Skeletal muscle tissue (tissue), 4 donors: Measurements from ENCODE around the gene ASB16. TPM values are rescaled to one million over a fixed set of nuclear protein-coding genes. Genes with fewer than 3 reads are reported as not detected.

ENCODE experiments used
- H3K27ac ChIP-seq: one replicate; pipeline ENCODE4 v1.7.0; 2013; ENCODE audit warnings: mild to moderate bottlenecking, low read depth, low read length, inconsistent platforms
- H3K27me3 ChIP-seq, 3 donors: one replicate each; pipeline ENCODE4 v1.7.0; 2013; ENCODE audit warnings: low read length in 3 of 3; ENCODE audit not compliant: control insufficient read depth in 3 of 3, insufficient read depth in 3 of 3
- H3K36me3 ChIP-seq, 3 donors: one replicate each; pipeline ENCODE4 v1.7.0; 2013; ENCODE audit warnings: low read length in 3 of 3; ENCODE audit not compliant: control insufficient read depth in 3 of 3, insufficient read depth in 3 of 3
- H3K4me1 ChIP-seq, 3 donors: one replicate each; pipeline ENCODE4 v1.7.0; 2013; ENCODE audit warnings: low read length in 3 of 3, mild to moderate bottlenecking in 3 of 3; ENCODE audit not compliant: control insufficient read depth in 3 of 3, insufficient read depth in 3 of 3
- H3K4me3 ChIP-seq, 3 donors: one replicate each; pipeline ENCODE4 v1.7.0; 2013; ENCODE audit warnings: low read length in 3 of 3
- H3K9ac ChIP-seq, 3 donors: one replicate each; pipeline ENCODE4 v1.7.0; 2013; ENCODE audit warnings: low read length in 3 of 3, mild to moderate bottlenecking in 3 of 3, moderate library complexity in 2 of 3, low read depth in 1 of 3
- H3K9me3 ChIP-seq, 3 donors: one replicate each; pipeline ENCODE4 v1.7.0; 2013; ENCODE audit warnings: low read length in 3 of 3; ENCODE audit not compliant: control insufficient read depth in 3 of 3
- total RNA-seq: library from RNA; depleted of rRNA; stranded (reverse); fragments of >200 nt; gene quantifications from one replicate; pipeline ENCODE4 v1.2.3, GENCODE V29; 2014
- donor health status: Osteomylitis.

Gene ASB16
- total RNA-seq, 1 donor from 2014 or later: 4.7 TPM

- no peak overlapping the region for H3K9ac ChIP-seq
- no peak overlapping the region for H3K4me3 ChIP-seq
- no peaks in the 10 kb centered on the region for H3K9me3 ChIP-seq
- peaks cover 44 to 47% (median 46%) of the 10 kb centered on the region in 3 donors for H3K36me3 ChIP-seq
- no peak overlapping the region for H3K27ac ChIP-seq
- no peaks in the 10 kb centered on the region for H3K27me3 ChIP-seq
- H3K4me1 ChIP-seq: peaks cover 5 to 45% (median 16%) of the 10 kb centered on the region in 3 donors
Measured at GRCh38 chr17:44207319-44207718, 36.8 kb downstream of the ASB16 start.

DNA sequence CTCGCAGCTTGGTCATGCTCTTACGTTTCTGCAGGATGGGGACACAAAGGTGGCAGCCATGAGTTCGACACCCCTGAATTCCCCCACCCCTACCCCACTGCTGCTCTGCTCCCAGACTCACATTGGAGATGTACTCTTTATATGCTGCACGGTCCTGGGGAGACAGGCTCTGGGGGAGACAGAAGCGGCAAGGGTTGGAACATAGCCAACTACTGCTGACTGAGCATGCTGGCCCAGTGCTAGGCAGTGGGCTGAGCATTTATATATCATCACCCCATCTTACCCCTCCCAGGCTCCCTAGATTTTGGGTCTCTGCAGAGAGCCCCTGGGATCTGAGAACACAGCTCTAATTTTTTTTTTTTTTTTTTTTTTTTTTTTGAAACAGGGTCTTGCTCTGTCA, 37.2 kb downstream of the ASB16 start:
- H3K4me3 ChIP-seq: no peak overlapping the region
- H3K9me3 ChIP-seq: no peaks in the 10 kb centered on the region
- peaks cover 7 to 44% (median 18%) of the 10 kb centered on the region in 3 donors for H3K4me1 ChIP-seq
- no peaks in the 10 kb centered on the region for H3K27me3 ChIP-seq
- H3K9ac ChIP-seq: no peak overlapping the region
- H3K27ac ChIP-seq: no peak overlapping the region
- peaks cover 44 to 47% (median 46%) of the 10 kb centered on the region in 3 donors for H3K36me3 ChIP-seq

GRCh38 chr17:44209786-44210341, 39.4 kb downstream of the ASB16 start:
- Histone ChIP-seq H3K4me3 (no peak overlapping the region), H3K9ac (peak overlapping the region in 2 of 3 donors; percentile 54 to 62), H3K9me3 (peaks cover 0 to 4% (median 0%) of the 10 kb centered on the region in 3 donors), H3K27ac (no peak overlapping the region), H3K4me1 (peaks cover 27 to 45% (median 34%) of the 10 kb centered on the region in 3 donors), H3K27me3 (no peaks in the 10 kb centered on the region), H3K36me3 (peaks cover 59 to 62% (median 60%) of the 10 kb centered on the region in 3 donors)

DNA sequence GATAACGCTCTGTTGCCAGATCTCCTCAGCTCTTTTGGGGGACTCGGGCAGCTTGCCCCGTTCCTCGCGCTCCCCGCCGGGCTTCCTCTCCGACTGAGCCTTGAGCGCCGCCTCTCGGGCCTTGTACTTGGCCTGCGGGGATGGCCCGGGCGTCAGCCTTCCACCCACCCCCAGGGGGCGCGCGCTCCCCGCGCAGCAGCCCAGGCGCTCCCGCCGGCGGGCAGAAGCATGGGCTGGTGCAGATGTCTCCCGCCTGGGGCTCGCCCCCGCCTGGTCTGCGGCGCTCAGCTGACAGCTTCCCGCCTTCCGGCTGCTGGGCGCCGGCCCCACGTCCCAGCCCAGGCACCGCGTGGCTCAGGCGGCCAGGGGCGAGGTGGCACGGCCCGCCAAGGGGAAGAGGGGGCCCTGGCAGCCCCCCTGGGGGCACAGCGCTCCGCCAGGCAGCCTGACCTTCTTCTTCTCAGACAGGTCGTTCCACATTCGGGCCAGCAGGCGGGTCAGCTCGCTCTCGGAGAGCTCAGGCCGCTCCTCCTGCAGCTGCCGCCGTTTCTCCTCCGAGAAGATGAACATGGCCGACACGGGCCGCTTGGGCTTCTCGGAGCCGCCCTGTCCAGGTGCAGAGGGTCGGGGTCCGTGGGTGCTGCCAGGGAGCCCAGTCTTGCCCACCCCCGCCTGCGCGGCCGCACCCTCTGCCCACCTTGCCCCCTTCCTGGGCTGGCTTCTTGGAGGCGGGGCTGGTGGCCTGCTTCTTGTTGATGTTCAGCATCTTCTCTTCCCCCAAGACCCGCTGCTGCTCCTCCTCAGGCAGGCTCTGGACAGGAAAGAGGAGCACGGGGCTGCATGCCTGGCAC, 40.1 kb downstream of the ASB16 start:
- Histone ChIP-seq H3K27me3 (no peaks in the 10 kb centered on the region), H3K4me1 (peaks cover 30 to 52% (median 38%) of the 10 kb centered on the region in 3 donors), H3K4me3 (no peak overlapping the region), H3K9me3 (peaks cover 0 to 4% (median 0%) of the 10 kb centered on the region in 3 donors), H3K9ac (peak overlapping the region in 2 of 3 donors; percentile 54 to 62), H3K27ac (peak overlapping the region; percentile 51), H3K36me3 (peaks cover 66 to 69% (median 67%) of the 10 kb centered on the region in 3 donors)

- Histone ChIP-seq H3K9me3 (peaks cover 0 to 4% (median 0%) of the 10 kb centered on the region in 3 donors), H3K4me3 (no peak overlapping the region), H3K27ac (no peak overlapping the region), H3K36me3 (peaks cover 74 to 76% (median 74%) of the 10 kb centered on the region in 3 donors), H3K4me1 (peaks cover 34 to 62% (median 44%) of the 10 kb centered on the region in 3 donors), H3K9ac (peak overlapping the region in 1 of 3 donors; percentile 54), H3K27me3 (no peaks in the 10 kb centered on the region)
Measured at GRCh38 chr17:44211281-44212265, 41.1 kb downstream of the ASB16 start.

GRCh38 chr17:44212507-44213402, 42.3 kb downstream of the ASB16 start:
- Histone ChIP-seq H3K36me3 (peaks cover 64 to 74% (median 72%) of the 10 kb centered on the region in 3 donors), H3K4me1 (peaks cover 45 to 74% (median 55%) of the 10 kb centered on the region in 3 donors), H3K9ac (peak overlapping the region in 1 of 3 donors; percentile 66), H3K4me3 (no peak overlapping the region), H3K27ac (no peak overlapping the region), H3K27me3 (no peaks in the 10 kb centered on the region), H3K9me3 (peaks cover 0 to 4% (median 0%) of the 10 kb centered on the region in 3 donors)

DNA sequence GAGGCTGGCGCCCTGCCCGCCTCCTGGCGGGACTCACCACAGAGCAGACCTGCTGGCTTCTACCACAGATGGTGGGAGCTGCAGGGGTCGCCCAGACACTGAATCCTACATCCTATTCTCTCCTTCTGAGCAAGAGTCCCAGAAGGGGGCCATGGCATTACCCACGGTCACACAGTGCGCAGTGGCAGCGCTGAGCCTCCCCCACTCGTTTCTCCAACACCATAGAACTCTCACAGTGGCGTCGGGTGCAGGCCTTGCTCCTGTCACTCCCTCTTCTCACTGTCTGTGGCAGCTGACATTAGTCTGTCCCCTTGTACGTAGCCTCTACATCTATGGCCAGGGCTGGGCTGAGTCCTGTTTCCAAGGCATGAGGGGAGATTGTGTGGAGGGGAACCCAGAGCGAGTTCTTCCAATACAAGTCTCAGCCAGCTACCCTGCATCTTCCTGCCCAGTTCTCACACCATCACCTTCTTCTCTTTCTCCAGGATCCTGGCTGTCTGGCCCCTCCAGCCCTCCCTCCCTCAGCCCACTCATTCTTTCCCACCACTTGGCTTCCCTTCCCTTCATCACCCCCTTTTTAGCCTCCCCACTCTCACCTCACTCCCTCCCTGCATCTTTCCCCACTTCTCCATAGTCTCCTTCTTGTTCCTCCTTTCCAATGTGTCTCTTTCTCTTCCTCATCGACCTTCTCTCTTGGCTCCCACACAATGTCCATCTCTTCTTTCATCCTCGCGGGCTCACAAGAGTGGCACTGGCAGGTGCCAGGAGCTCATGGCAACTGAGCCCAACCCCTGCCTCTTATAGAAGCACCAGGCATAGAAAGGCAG, 43.1 kb downstream of the ASB16 start:
- no peak overlapping the region for H3K4me3 ChIP-seq
- peaks cover 60 to 67% (median 64%) of the 10 kb centered on the region in 3 donors for H3K36me3 ChIP-seq

DNA sequence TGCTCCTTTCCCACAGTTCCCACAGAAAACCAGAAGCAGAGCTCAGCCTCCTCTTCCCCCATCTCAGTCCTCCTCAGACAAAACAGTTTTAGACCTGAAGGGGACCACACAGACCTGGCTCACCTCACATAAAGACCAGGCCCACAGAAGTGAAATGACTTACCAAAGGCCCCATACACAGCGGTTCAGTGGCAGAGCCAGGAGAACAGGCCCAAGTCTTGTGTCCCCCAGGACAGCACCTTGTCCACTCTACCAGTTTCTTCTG, 43.7 kb downstream of the ASB16 start:
- H3K9me3 ChIP-seq: peaks cover 0 to 4% (median 0%) of the 10 kb centered on the region in 3 donors
- H3K4me3 ChIP-seq: no peak overlapping the region
- H3K36me3 ChIP-seq: peaks cover 55 to 62% (median 58%) of the 10 kb centered on the region in 3 donors
- no peak overlapping the region for H3K27ac ChIP-seq
- no peak overlapping the region for H3K9ac ChIP-seq
- H3K4me1 ChIP-seq: peaks cover 51 to 79% (median 61%) of the 10 kb centered on the region in 3 donors
- no peaks in the 10 kb centered on the region for H3K27me3 ChIP-seq

More for the DNA sequence above, 43.1 kb downstream of the ASB16 start:
- H3K27me3 ChIP-seq: no peaks in the 10 kb centered on the region
- H3K9me3 ChIP-seq: peaks cover 0 to 4% (median 0%) of the 10 kb centered on the region in 3 donors
- peaks cover 51 to 79% (median 61%) of the 10 kb centered on the region in 3 donors for H3K4me1 ChIP-seq
- no peak overlapping the region for H3K27ac ChIP-seq
- H3K9ac ChIP-seq: peak overlapping the region in 1 of 3 donors; percentile 66
